ENCODE results near the gene TMEM201. TPM values are rescaled to one million over a fixed set of nuclear protein-coding genes. Genes with fewer than 3 reads are reported as not detected.

The TMEM201 gene
- total RNA-seq, 2 donors from 2014 or later: 11.2 to 15.0 TPM

- H3K4me1 ChIP-seq (ENCODE audit: control insufficient read depth in 1 of 2, low read depth in 2 of 2): no peaks in the 10 kb centered on the region
- H3K27ac ChIP-seq: no peak overlapping the region
- no peak for DNase-seq (ENCODE audit: low spot score)
- H3K27me3 ChIP-seq (replicated peaks; ENCODE audit: insufficient read depth): no peaks in the 10 kb centered on the region
- no peaks in the 10 kb centered on the region for H3K9me3 ChIP-seq
- H3K4me3 ChIP-seq: no peak overlapping the region
- no peak for TF ChIP-seq CTCF (IDR thresholded peaks at IDR 0.05)
- H3K36me3 ChIP-seq: no peaks in the 10 kb centered on the region
- ATAC-seq (ENCODE audit: insufficient number of reproducible peaks, low FRiP score, low read depth): no peak
Observed at GRCh38 chr1:9659328-9659727, 70.6 kb downstream of the TMEM201 start.

GRCh38 chr1:9663257-9663656, 74.5 kb downstream of the TMEM201 start:
- Histone ChIP-seq H3K27ac (no peak overlapping the region), H3K4me3 (no peak overlapping the region), H3K9me3 (no peaks in the 10 kb centered on the region), H3K27me3 (replicated peaks; ENCODE audit: insufficient read depth) (no peaks in the 10 kb centered on the region), H3K4me1 (ENCODE audit: control insufficient read depth in 1 of 2, low read depth in 2 of 2) (no peaks in the 10 kb centered on the region), H3K36me3 (no peaks in the 10 kb centered on the region)
- ATAC-seq (ENCODE audit: insufficient number of reproducible peaks, low FRiP score, low read depth) (no peak), DNase-seq (ENCODE audit: low spot score) (no peak)
- no peak for TF ChIP-seq CTCF (IDR thresholded peaks at IDR 0.05)

Other genes with a start within 250 kb of the TMEM201 start
- 10 to 100 TPM in 1 of 2 donors, 1 to 10 TPM in 1; 4.1 to 12.3 TPM for gene SLC25A33, start 49.4 kb upstream of the TMEM201 start, total RNA-seq
- 10 to 100 TPM; 12.4 to 18.7 TPM for gene PIK3CD, start 62.8 kb downstream of the TMEM201 start, total RNA-seq
- gene CLSTN1, start 235.1 kb downstream of the TMEM201 start, total RNA-seq: 10 to 100 TPM; 78.6 to 81.9 TPM